HepG2 (cell line): ENCODE results near the gene NLRC3. TPM values are rescaled to one million over a fixed set of nuclear protein-coding genes. Genes with fewer than 3 reads are reported as not detected.

ENCODE experiments used
- ATAC-seq: fragments of 200-7000 bp; cut with Tn5 transposase; 3 replicates; pipeline ENCODE4 v1.9.1; 2020; ENCODE audit warnings: mild to moderate bottlenecking, moderate library complexity
- BruUV-seq: library from RNA; stranded (reverse); fragments of 400-500 nt; replicated peaks from 2 replicates; lab custom pipeline; 2021; lab: Mats Ljungman, UMichigan
- CTCF ChIA-PET: fragments of 300-600 bp; formaldehyde crosslinking; extraction: SDS; loops from one replicate; lab custom pipeline; 2021; ENCODE audit warnings: low total read pairs, inconsistent platforms, low intra/inter-chr PET ratio; lab: Yijun Ruan, JAX
- POLR2A ChIA-PET: fragments of 350-600 bp; sonication (Branson Sonifier 250); formaldehyde crosslinking; loops from one replicate; lab custom pipeline; 2020; ENCODE audit warnings: antibody characterized with exemption, inconsistent platforms; lab: Yijun Ruan, JAX
- DNase-seq: peaks from one replicate; pipeline ENCODE4 v3.0.0-alpha.2; 2015; ENCODE audit warnings: low spot score
- FAIRE-seq: peaks from 3 replicates; lab custom pipeline; 2011; peaks lifted over from hg19 to GRCh38; lab: Jason Lieb, UNC
- H2AFZ ChIP-seq: one replicate; pipeline ENCODE4 v1.6.1; 2011; ENCODE audit warnings: low read length, inconsistent platforms
- H3K27ac ChIP-seq: fragments of 300-600 bp; 3 replicates; pipeline ENCODE4 v1.8.0; 2011; ENCODE audit warnings: mixed run types, mild to moderate bottlenecking, mixed read lengths, low read length, inconsistent platforms; ENCODE audit not compliant: insufficient read depth; ENCODE audit errors: extremely low read length
- H3K27me3 ChIP-seq, 2 experiments: fragments of 200-600 bp in 1 of 2; 2 replicates in 1 of 2; 3 replicates in 1 of 2; pipeline versions ENCODE4 v1.6.0 to v1.8.0; 2011; ENCODE audit warnings: low read length in 2 of 2, mild to moderate bottlenecking in 2 of 2, moderate library complexity in 2 of 2, inconsistent platforms in 1 of 2; ENCODE audit not compliant: insufficient read depth in 2 of 2, control insufficient read depth in 1 of 2
- H3K36me3 ChIP-seq, 2 experiments: fragments of 200-600 bp in 1 of 2; replicated peaks in 1 of 2; 2 replicates in 1 of 2; 3 replicates in 1 of 2; pipeline versions ENCODE4 v1.5.1 to v1.8.0; 2011; ENCODE audit warnings: low read length in 2 of 2, inconsistent platforms in 1 of 2; ENCODE audit not compliant: insufficient read depth in 2 of 2, control insufficient read depth in 1 of 2
- H3K4me1 ChIP-seq: 2 replicates; pipeline ENCODE4 v1.5.1; 2012; ENCODE audit warnings: low read length, inconsistent platforms; ENCODE audit not compliant: insufficient read depth
- H3K4me2 ChIP-seq: 2 replicates; pipeline ENCODE4 v1.6.0; 2011; ENCODE audit warnings: low read depth, low read length, inconsistent platforms
- H3K4me3 ChIP-seq, 3 experiments: fragments of 200-600 bp in 1 of 3; sonication (generic), shearing (Covaris generic) in 1 of 3; replicated peaks in 1 of 3; 2 replicates each; pipeline ENCODE4 v1.5.1; 2011 to 2016; ENCODE audit warnings: low read length in 3 of 3, inconsistent platforms in 2 of 3, low read depth in 2 of 3, mild to moderate bottlenecking in 2 of 3, control low read depth in 1 of 3, mixed read lengths in 1 of 3; ENCODE audit not compliant: insufficient read depth in 1 of 3
- H3K79me2 ChIP-seq: one replicate; pipeline ENCODE4 v1.6.1; 2011; ENCODE audit warnings: low read length, inconsistent platforms; ENCODE audit not compliant: insufficient read depth
- H3K9ac ChIP-seq: 2 replicates; pipeline ENCODE4 v1.6.0; 2011; ENCODE audit warnings: mild to moderate bottlenecking, low read depth, low read length, inconsistent platforms; ENCODE audit not compliant: insufficient read depth
- H3K9me3 ChIP-seq: 2 replicates; pipeline ENCODE4 v1.5.1; 2012; ENCODE audit warnings: mild to moderate bottlenecking, low read length
- H4K20me1 ChIP-seq: 2 replicates; pipeline ENCODE4 v1.6.0; 2011; ENCODE audit warnings: inconsistent platforms, mild to moderate bottlenecking, low read length, moderate library complexity; ENCODE audit not compliant: insufficient read depth
- AGO2 ChIP-seq: fragments of 200-400 bp; formaldehyde crosslinking; optimal IDR thresholded peaks from 2 replicates; pipeline ENCODE3; 2017; ENCODE audit warnings: mild to moderate bottlenecking, low read depth, low read length, moderate library complexity
- WGBS: methylation state at CpG from one replicate; pipeline ENCODE4 v1.1.6; 2017; ENCODE audit warnings: low lambda C conversion rate; 5-methylcytosine and 5-hydroxymethylcytosine counted together
- in situ Hi-C: cut with HindIII; loops from 2 replicates; pipeline ENCODE4 v1.10.0; 2017; ENCODE audit warnings: low pct_unique_long_range_greater_than_20kb; ENCODE audit not compliant: extremely low pct_ligation_motif_present
- intact Hi-C: fragments of 100-400 bp; cut with micrococcal nuclease; formaldehyde crosslinking; loops from one replicate; pipeline ENCODE4 v1.10.0; 2022; ENCODE audit not compliant: unreplicated experiment
- polyA plus RNA-seq, 8 experiments: library from polyadenylated mRNA; depleted of rRNA in 3 of 8; stranded (reverse) in 7 of 8; unstranded in 1 of 8; fragments of >200 nt; fragmentation: Illumina TruSeq in 4 of 8; extraction: Trizol in 4 of 8; gene quantifications; 2 replicates each; pipeline versions ENCODE4 v1.2.1 to v1.2.3, GENCODE V29; 2011 to 2016; ENCODE audit warnings: low read depth in 4 of 8, missing spikeins in 1 of 8, mixed read lengths in 1 of 8; ENCODE audit not compliant: insufficient read depth in 1 of 8
- total RNA-seq, 5 experiments: library from RNA; depleted of rRNA; stranded (reverse); fragments of >200 nt; fragmentation: Illumina TruSeq; extraction: Trizol; gene quantifications; 2 replicates each; pipeline ENCODE4 v1.2.3, GENCODE V29; 2016; ENCODE audit warnings: low read depth in 1 of 5
- TF ChIP-seq, protein P1 (sequence below): sonication (generic); formaldehyde crosslinking; IDR thresholded peaks from 2 replicates; pipeline ENCODE4 v1.5.1; 2020; ENCODE audit warnings: mild to moderate bottlenecking, missing genetic modification reagents, borderline replicate concordance

NLRC3 gene
- total and polyA plus RNA-seq, 2 of the 13 experiments (the other 11 are each of a cell fraction or from before 2014, with no cell fraction given) = not detected

GRCh38 chr16:3580251-3580651, 3.0 kb upstream of the NLRC3 start:
- TF ChIP-seq, protein P1, sequence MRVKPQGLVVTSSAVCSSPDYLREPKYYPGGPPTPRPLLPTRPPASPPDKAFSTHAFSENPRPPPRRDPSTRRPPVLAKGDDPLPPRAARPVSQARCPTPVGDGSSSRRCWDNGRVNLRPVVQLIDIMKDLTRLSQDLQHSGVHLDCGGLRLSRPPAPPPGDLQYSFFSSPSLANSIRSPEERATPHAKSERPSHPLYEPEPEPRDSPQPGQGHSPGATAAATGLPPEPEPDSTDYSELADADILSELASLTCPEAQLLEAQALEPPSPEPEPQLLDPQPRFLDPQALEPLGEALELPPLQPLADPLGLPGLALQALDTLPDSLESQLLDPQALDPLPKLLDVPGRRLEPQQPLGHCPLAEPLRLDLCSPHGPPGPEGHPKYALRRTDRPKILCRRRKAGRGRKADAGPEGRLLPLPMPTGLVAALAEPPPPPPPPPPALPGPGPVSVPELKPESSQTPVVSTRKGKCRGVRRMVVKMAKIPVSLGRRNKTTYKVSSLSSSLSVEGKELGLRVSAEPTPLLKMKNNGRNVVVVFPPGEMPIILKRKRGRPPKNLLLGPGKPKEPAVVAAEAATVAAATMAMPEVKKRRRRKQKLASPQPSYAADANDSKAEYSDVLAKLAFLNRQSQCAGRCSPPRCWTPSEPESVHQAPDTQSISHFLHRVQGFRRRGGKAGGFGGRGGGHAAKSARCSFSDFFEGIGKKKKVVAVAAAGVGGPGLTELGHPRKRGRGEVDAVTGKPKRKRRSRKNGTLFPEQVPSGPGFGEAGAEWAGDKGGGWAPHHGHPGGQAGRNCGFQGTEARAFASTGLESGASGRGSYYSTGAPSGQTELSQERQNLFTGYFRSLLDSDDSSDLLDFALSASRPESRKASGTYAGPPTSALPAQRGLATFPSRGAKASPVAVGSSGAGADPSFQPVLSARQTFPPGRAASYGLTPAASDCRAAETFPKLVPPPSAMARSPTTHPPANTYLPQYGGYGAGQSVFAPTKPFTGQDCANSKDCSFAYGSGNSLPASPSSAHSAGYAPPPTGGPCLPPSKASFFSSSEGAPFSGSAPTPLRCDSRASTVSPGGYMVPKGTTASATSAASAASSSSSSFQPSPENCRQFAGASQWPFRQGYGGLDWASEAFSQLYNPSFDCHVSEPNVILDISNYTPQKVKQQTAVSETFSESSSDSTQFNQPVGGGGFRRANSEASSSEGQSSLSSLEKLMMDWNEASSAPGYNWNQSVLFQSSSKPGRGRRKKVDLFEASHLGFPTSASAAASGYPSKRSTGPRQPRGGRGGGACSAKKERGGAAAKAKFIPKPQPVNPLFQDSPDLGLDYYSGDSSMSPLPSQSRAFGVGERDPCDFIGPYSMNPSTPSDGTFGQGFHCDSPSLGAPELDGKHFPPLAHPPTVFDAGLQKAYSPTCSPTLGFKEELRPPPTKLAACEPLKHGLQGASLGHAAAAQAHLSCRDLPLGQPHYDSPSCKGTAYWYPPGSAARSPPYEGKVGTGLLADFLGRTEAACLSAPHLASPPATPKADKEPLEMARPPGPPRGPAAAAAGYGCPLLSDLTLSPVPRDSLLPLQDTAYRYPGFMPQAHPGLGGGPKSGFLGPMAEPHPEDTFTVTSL (CRISPR knock-in tag) = no peak
- peak; percentile 39 for TF ChIP-seq AGO2
- CTCF ChIA-PET = no interaction called here
- Histone ChIP-seq H3K27me3 (peaks cover under 1 to 4% of the 10 kb centered on the region in 2 experiments; a peak in 2 of 5 replicates), H3K4me1 (0 out of 2 replicates have a peak, but pooled peaks cover 9% of the 10 kb centered on the region), H3K36me3 (peaks cover 2 to 4% of the 10 kb centered on the region in 2 experiments; a peak in 1 of 5 replicates), H3K9ac (no peak overlapping the region), H2AFZ (no peak overlapping the region), H3K27ac (no peak overlapping the region), H3K79me2 (no peaks in the 10 kb centered on the region), H3K9me3 (no peaks in the 10 kb centered on the region), H4K20me1 (no peaks in the 10 kb centered on the region), H3K4me2 (no peak overlapping the region), H3K4me3 (no peak overlapping the region)
- ATAC-seq (no peak), DNase-seq (no peak), FAIRE-seq (no peak)
- intact Hi-C loops (no loop called here), in situ Hi-C loops (no loop called here)
- POLR2A ChIA-PET = no interaction called here
- BruUV-seq = no TSS peak
- 94% methylated on average over 11 of the region's 11 CpGs for WGBS
